Endothelial cell of hepatic sinusoid (primary cell): ENCODE data around the gene TMEM214.

Experiments
- in situ Hi-C: cut with HindIII; loops from 2 replicates; pipeline ENCODE4 v1.10.0; 2017; ENCODE audit warnings: low sequenced_read_pairs

The TMEM214 gene

DNA sequence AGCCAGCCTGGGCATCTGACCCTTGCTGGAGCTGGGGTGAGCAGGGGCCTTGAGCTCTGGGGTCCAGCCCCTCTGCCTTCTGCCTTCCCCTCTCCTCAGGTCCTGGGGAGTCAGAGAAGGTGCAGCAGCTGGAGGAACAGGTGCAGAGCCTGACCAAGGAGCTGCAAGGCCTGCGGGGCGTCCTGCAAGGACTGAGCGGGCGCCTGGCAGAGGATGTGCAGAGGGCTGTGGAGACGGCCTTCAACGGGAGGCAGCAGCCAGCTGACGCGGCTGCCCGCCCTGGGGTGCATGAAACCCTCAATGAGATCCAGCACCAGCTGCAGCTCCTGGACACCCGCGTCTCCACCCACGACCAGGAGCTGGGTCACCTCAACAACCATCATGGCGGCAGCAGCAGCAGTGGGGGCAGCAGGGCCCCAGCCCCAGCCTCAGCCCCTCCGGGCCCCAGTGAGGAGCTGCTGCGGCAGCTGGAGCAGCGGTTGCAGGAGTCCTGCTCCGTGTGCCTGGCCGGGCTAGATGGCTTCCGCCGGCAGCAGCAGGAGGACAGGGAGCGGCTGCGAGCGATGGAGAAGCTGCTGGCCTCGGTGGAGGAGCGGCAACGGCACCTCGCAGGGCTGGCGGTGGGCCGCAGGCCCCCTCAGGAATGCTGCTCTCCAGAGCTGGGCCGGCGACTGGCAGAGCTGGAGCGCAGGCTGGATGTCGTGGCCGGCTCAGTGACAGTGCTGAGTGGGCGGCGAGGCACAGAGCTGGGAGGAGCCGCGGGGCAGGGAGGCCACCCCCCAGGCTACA lies 49.4 kb downstream of the TMEM214 start:
- in situ Hi-C loops: no loop called here

DNA sequence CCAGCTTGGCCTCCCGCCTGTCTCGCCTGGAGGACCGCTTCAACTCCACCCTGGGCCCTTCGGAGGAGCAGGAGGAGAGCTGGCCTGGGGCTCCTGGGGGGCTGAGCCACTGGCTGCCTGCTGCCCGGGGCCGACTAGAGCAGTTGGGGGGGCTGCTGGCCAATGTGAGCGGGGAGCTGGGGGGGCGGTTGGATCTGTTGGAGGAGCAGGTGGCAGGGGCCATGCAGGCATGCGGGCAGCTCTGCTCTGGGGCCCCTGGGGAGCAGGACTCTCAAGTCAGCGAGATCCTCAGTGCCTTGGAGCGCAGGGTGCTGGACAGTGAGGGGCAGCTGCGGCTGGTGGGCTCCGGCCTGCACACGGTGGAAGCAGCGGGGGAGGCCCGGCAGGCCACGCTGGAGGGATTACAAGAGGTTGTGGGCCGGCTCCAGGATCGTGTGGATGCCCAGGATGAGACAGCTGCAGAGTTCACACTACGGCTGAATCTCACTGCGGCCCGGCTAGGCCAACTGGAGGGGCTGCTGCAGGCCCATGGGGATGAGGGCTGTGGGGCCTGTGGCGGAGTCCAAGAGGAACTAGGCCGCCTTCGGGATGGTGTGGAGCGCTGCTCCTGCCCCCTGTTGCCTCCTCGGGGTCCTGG lies 50.1 kb downstream of the TMEM214 start:
- in situ Hi-C loops: no loop called here

DNA sequence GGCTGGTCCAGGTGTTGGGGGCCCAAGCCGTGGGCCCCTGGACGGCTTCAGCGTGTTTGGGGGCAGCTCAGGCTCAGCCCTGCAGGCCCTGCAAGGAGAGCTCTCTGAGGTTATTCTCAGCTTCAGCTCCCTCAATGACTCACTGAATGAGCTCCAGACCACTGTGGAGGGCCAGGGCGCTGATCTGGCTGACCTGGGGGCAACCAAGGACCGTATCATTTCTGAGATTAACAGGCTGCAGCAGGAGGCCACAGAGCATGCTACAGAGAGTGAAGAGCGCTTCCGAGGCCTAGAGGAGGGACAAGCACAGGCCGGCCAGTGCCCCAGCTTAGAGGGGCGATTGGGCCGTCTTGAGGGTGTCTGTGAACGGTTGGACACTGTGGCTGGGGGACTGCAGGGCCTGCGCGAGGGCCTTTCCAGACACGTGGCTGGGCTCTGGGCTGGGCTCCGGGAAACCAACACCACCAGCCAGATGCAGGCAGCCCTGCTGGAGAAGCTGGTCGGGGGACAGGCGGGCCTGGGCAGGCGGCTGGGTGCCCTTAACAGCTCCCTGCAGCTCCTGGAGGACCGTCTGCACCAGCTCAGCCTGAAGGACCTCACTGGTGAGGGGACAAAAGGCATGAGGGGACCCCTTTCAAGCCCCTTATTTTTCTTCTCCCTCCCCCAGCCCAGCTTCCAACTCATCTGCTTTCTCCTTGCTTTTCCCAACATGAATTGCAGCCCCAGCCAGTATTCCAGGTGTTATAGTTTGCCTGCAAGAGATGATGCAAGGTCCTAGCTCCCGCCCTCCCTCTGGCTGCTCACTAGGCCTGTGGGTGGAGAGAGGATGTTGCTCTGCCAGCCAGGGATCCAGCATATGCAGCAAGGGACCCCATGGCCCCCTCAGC lies 50.9 kb downstream of the TMEM214 start:
- in situ Hi-C loops: no loop called here

DNA sequence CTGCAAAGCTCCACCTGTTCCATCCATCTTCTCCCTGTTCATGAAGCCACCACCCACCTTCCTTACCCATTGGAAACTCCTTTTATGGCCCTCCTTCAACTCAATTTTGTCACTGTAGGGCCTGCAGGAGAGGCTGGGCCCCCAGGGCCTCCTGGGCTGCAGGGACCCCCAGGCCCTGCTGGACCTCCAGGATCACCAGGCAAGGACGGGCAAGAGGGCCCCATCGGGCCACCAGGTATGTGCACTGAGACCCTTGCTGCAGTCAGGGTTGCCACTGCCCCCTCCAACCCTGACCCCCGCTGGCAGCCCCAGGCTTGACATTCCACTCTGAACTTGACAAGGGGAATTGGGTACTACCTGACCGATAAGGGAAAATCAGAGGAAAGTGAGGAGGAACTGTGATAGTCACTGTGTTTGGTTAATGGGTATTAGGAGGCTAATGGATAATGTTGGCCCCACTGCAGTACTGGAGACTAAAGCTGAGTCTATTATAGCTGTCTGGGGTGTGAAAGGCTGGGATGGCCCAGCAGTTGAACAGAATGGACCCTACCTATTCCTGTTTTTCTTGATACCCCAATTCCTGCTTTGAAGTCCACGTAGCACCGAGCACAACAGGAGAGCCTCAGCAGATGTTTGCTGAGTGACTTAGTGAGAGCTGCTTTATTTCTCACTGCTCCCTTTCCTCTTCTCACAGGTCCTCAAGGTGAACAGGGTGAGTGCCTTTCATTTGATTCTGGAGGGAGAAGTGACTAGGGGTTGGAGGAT lies 51.7 kb downstream of the TMEM214 start:
- in situ Hi-C loops: no loop called here

DNA sequence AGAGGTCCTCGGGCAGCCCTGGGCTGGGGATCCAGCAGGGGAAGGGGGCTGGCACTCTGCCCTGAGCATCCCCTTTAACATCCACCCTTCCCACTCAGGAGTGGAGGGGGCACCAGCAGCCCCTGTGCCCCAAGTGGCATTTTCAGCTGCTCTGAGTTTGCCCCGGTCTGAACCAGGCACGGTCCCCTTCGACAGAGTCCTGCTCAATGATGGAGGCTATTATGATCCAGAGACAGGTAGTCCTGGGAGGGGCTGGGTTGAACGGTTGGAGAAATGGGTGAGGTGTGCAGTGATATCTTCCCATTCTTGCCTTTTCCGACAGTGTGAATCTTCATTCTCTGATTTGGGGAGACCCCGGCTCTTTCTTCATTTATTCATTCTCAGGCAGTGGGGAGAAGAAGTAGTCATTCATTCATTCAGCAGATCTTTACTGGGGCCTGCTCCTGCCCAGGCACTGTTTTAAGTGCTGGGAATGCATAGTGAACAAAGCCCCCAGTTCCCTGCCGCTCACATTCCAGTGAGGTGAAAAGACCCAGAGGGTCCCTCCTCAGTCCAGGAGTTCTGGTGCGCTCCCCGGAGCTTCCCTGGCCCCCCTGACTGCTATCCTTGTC lies 52.4 kb downstream of the TMEM214 start:
- in situ Hi-C loops: no loop called here

DNA sequence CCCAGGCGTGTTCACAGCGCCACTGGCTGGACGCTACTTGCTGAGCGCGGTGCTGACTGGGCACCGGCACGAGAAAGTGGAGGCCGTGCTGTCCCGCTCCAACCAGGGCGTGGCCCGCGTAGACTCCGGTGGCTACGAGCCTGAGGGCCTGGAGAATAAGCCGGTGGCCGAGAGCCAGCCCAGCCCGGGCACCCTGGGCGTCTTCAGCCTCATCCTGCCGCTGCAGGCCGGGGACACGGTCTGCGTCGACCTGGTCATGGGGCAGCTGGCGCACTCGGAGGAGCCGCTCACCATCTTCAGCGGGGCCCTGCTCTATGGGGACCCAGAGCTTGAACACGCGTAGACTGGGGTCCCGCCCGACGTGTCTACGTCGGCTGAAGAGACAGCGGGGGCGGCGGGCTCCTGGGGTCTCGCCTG lies 52.9 kb downstream of the TMEM214 start:
- in situ Hi-C loops: no loop called here

DNA sequence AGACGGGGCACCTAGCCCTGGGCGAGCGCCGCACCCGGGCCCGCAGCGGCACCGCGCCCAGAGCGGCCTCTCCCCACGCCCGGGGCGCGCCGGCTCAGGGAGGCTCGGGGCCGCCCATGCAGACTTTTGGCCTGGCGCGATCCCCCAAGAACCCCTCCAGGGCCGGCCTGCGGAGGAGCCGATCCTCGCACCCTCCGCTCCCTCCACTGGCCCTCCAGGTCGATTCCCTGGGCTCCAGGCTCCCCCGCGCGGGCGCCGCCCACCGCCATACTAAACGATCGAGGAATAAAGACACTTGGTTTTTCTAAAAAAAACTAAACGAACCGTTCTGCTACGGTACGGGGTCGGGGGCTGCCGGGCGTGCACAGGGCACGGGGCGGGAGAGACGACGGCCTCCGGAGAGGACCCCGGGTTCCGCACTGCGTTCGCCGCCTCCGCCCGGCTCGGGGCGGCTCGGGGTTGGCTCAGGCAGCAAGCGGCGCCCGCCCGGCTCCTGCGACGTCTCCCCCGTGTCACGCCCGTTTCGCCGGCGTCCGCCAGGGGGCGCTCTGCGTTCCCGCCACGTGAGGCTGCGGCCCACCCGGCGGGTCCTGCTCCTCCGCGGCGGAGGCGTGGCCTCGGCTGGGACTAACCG lies 53.4 kb downstream of the TMEM214 start:
- in situ Hi-C loops: no loop called here

DNA sequence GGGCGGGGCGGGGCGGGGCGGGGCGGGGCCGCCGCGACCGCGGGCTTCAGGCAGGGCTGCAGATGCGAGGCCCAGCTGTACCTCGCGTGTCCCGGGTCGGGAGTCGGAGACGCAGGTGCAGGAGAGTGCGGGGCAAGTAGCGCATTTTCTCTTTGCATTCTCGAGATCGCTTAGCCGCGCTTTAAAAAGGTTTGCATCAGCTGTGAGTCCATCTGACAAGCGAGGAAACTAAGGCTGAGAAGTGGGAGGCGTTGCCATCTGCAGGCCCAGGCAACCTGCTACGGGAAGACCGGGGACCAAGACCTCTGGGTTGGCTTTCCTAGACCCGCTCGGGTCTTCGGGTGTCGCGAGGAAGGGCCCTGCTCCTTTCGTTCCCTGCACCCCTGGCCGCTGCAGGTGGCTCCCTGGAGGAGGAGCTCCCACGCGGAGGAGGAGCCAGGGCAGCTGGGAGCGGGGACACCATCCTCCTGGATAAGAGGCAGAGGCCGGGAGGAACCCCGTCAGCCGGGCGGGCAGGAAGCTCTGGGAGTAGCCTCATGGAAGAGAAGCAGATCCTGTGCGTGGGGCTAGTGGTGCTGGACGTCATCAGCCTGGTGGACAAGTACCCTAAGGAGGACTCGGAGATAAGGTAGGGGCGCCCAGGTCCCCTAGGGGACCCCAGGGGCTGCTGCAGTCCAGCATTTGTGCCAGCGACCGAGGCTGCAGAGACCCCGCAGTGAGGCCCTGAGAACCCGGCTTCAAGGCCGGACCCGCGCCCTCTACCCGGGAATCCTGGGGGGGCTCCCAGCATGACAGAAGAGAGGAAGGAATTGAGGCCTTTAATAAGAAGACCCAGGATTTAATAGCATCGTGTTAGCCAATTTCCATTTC lies 54.2 kb downstream of the TMEM214 start, which contains the start of gene KHK:
Gene KHK, plus strand, starts transcription at position 49 of the 870 bp plus-strand sequence. Its CDS starts 488 bp downstream, at position 537.
- in situ Hi-C loops: no loop called here

DNA sequence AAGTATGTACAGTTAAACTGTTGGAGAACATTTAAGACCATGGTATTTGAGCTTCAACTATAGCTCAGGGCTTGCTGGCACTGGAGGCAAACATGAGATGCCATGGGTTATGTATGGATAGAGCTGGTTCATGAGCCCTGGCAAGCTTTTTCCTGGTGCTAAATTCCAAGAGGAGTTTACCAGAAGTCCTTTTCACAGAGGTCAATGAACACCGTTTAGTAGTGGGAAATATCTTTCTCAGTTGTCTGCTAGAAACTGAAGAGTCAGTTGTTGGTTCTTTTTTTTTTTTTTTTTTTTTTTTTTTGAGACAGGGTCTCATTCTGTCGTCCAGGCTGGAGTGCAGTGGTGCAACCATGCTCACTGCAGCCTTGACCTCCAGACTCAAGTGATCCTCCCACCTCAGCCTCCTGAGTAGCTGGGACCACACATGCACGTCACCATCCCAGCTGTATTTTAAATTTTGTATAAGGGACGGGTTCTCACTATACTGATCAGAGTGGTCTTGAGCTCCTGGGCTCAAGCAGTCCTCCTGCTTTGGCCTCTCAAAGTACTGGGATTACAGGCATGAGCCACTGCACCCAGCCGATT lies 55.2 kb downstream of the TMEM214 start:
- in situ Hi-C loops: no loop called here

DNA sequence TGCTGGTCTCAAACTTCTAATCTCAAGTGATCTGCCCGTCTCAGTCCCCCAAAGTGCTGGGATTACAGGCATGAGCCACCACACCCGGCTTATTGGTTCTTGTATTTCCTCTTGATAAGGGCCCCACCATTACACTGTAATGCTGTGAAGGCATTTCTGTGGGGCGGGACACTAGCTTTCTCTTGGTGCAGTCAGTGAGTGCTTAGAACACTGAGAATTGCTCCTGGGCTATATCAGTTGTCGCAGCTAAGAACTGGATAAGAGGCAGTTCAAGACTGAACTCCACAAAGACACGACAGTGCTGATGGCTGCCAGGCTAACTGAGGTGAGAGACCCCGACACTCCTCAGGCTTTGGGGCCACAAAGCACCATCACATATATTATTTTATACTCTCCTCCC lies 55.9 kb downstream of the TMEM214 start:
- in situ Hi-C loops: no loop called here

DNA sequence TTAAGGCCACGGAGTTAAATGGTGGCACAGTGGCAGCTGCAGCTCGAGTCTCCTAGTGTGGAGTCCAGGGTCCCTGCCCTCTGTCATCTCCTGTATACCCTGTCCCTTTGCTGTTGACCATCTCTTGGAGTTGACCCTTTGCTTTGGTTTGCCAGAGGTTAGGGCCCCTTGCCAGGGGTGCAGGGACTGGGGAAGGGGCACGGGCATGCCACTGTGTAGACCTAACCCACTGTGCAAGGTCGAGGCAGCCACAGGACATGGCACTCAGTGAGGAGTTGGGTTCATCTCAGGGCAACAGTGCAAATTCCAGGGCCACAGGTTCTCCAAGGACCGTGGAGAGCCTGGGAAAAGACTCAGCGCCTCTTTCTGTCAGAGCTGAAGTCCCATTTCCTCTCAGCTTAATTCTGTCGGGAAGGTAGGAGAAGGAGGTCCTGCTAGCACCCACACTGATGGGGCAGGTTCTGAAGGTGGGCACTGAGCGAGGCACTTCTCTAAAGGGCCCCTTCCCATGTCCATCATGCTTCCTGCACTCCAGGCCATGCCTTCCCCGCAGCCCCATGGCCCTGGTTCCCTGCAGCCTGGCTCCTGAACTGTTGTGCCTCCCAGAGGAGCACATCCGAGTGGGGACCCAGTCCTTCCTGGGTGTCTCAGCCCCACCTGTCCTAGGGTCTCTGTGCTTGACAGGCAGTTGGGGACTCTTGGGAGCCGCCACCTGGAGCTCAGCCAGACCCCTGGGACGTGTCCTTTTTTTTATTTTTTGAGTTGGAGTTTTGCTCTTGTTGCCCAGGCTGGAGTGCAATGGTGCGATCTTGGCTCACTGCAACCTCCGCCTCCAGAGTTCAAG lies 56.6 kb downstream of the TMEM214 start:
- in situ Hi-C loops: no loop called here
